Colonic mucosa (tissue), 4 donors: Measurements from ENCODE around the gene FAM222B. TPM values are rescaled to one million over a fixed set of nuclear protein-coding genes. Genes with fewer than 3 reads are reported as not detected.

Experiments
- DNase-seq: peaks from one replicate; pipeline ENCODE4 v3.0.0-alpha.2; 2020
- H3K27ac ChIP-seq: fragments of 200-600 bp; one replicate; pipeline ENCODE4 v1.8.0; 2021
- H3K27me3 ChIP-seq: fragments of 200-600 bp; one replicate; pipeline ENCODE4 v1.8.0; 2021
- H3K36me3 ChIP-seq: fragments of 200-600 bp; one replicate; pipeline ENCODE4 v1.8.0; 2021
- H3K4me1 ChIP-seq: fragments of 200-600 bp; one replicate; pipeline ENCODE4 v1.8.0; 2021; ENCODE audit warnings: mild to moderate bottlenecking
- H3K4me3 ChIP-seq: fragments of 200-600 bp; one replicate; pipeline ENCODE4 v1.8.0; 2021
- H3K9ac ChIP-seq, 2 donors: one replicate each; pipeline ENCODE4 v1.7.0; 2013; ENCODE audit warnings: control low read depth in 2 of 2, low read depth in 2 of 2, low read length in 2 of 2
- H3K9me3 ChIP-seq: fragments of 200-600 bp; one replicate; pipeline ENCODE4 v1.8.0; 2021
- intact Hi-C: fragments of 100-400 bp; cut with DNase I; formaldehyde crosslinking; loops from one replicate; pipeline ENCODE4 v1.14.1; 2022
- total RNA-seq, 2 donors: library from RNA; stranded (reverse); fragmentation: NEBNext Ultra II Directional in 1 of 2; extraction: Animal tissue kit (Norgen Biotek cat#: 25700) in 1 of 2; gene quantifications; one replicate each; pipeline ENCODE4 v1.2.1, GENCODE V29; 2021
- TF ChIP-seq, protein P1 (sequence below): fragments of 200-600 bp; IDR thresholded peaks from one replicate; pipeline ENCODE4 v1.8.0; 2022; ENCODE audit warnings: antibody characterized with exemption, mild to moderate bottlenecking
- donor health status: healthy.
- donor health status: DM: no; HTN: no; CAD: no.
- donor health status: DM: no; HTN: no; CAD: no.

FAM222B gene
- 10 to 100 TPM; 27.9 to 35.4 TPM for total RNA-seq

GRCh38 chr17:28842282-28843012 lies at the start of gene FAM222B:
TSS of gene FAM222B (minus strand) at chr17:28842790. CDS start at chr17:28766667, 76,123 bp downstream.
- no peaks in the 10 kb centered on the region for H3K9me3 ChIP-seq
- peak within 1 kb of the TSS; percentile 83 for H3K27ac ChIP-seq
- H3K36me3 ChIP-seq: no peaks in the 10 kb centered on the region
- DNase-seq: peak; percentile 79
- TF ChIP-seq, protein P1, sequence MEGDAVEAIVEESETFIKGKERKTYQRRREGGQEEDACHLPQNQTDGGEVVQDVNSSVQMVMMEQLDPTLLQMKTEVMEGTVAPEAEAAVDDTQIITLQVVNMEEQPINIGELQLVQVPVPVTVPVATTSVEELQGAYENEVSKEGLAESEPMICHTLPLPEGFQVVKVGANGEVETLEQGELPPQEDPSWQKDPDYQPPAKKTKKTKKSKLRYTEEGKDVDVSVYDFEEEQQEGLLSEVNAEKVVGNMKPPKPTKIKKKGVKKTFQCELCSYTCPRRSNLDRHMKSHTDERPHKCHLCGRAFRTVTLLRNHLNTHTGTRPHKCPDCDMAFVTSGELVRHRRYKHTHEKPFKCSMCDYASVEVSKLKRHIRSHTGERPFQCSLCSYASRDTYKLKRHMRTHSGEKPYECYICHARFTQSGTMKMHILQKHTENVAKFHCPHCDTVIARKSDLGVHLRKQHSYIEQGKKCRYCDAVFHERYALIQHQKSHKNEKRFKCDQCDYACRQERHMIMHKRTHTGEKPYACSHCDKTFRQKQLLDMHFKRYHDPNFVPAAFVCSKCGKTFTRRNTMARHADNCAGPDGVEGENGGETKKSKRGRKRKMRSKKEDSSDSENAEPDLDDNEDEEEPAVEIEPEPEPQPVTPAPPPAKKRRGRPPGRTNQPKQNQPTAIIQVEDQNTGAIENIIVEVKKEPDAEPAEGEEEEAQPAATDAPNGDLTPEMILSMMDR: no peak
- H3K27me3 ChIP-seq: no peaks in the 10 kb centered on the region
- intact Hi-C loops: no loop called here
- no peaks in the 10 kb centered on the region for H3K4me1 ChIP-seq
- H3K9ac ChIP-seq: peak within 1 kb of the TSS; percentile 91 to 97
- H3K4me3 ChIP-seq: peak within 1 kb of the TSS; percentile 87

DNA sequence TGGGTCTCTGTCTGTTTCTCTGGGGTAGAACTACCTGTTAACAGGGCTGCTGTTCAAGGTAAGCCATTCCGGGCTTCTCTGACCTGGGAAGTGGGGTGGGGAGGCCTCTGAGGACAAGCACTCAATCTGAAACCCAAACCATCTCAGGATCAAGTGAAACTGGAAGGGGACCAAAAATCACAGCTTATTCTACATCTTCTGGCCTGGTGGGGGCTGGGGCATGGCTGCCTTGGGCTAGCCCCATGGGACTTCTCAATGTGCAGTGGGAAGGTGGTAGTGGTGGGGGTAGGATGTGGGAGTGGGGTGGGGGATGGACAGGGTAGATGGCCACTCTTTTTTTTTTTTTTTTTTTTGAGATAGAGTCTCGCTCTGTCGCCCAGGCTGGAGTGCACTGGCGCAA lies 49.4 kb upstream of the FAM222B start:
- Histone ChIP-seq H3K27me3 (no peaks in the 10 kb centered on the region), H3K4me3 (no peak overlapping the region), H3K9me3 (no peaks in the 10 kb centered on the region), H3K36me3 (no peaks in the 10 kb centered on the region), H3K4me1 (peaks cover 16% of the 10 kb centered on the region), H3K27ac (no peak overlapping the region), H3K9ac (no peak overlapping the region)
- no peak for DNase-seq
- TF ChIP-seq, protein P1: no peak
- intact Hi-C loops: no loop called here

- no peak for DNase-seq
- TF ChIP-seq, protein P1: no peak
- H3K36me3 ChIP-seq: no peaks in the 10 kb centered on the region
- H3K4me3 ChIP-seq: no peak overlapping the region
- no peaks in the 10 kb centered on the region for H3K9me3 ChIP-seq
- no peak overlapping the region for H3K27ac ChIP-seq
- no peak overlapping the region for H3K9ac ChIP-seq
- peaks cover 16% of the 10 kb centered on the region for H3K4me1 ChIP-seq
- intact Hi-C loops: no loop called here
- H3K27me3 ChIP-seq: no peaks in the 10 kb centered on the region
These were observed 48.6 kb upstream of the FAM222B start for GRCh38 chr17:28891201-28891600.

GRCh38 chr17:28889996-28890395 lies 47.4 kb upstream of the FAM222B start:
- no peaks in the 10 kb centered on the region for H3K9me3 ChIP-seq
- no peak overlapping the region for H3K9ac ChIP-seq
- H3K4me1 ChIP-seq: peaks cover 13% of the 10 kb centered on the region
- H3K27ac ChIP-seq: no peak overlapping the region
- H3K36me3 ChIP-seq: no peaks in the 10 kb centered on the region
- TF ChIP-seq, protein P1: no peak
- no peaks in the 10 kb centered on the region for H3K27me3 ChIP-seq
- DNase-seq: no peak
- H3K4me3 ChIP-seq: no peak overlapping the region
- intact Hi-C loops: no loop called here

- H3K9me3 ChIP-seq: no peaks in the 10 kb centered on the region
- peaks cover 9% of the 10 kb centered on the region for H3K4me1 ChIP-seq
- no peaks in the 10 kb centered on the region for H3K36me3 ChIP-seq
- TF ChIP-seq, protein P1: no peak
- H3K4me3 ChIP-seq: no peak overlapping the region
- DNase-seq: no peak
- H3K27ac ChIP-seq: no peak overlapping the region
- intact Hi-C loops: no loop called here
- no peaks in the 10 kb centered on the region for H3K27me3 ChIP-seq
- H3K9ac ChIP-seq: no peak overlapping the region
These were observed 46.2 kb upstream of the FAM222B start for GRCh38 chr17:28888832-28889231.
